ENCODE data around the gene SLC43A2.

- TF ChIP-seq, protein P1, sequence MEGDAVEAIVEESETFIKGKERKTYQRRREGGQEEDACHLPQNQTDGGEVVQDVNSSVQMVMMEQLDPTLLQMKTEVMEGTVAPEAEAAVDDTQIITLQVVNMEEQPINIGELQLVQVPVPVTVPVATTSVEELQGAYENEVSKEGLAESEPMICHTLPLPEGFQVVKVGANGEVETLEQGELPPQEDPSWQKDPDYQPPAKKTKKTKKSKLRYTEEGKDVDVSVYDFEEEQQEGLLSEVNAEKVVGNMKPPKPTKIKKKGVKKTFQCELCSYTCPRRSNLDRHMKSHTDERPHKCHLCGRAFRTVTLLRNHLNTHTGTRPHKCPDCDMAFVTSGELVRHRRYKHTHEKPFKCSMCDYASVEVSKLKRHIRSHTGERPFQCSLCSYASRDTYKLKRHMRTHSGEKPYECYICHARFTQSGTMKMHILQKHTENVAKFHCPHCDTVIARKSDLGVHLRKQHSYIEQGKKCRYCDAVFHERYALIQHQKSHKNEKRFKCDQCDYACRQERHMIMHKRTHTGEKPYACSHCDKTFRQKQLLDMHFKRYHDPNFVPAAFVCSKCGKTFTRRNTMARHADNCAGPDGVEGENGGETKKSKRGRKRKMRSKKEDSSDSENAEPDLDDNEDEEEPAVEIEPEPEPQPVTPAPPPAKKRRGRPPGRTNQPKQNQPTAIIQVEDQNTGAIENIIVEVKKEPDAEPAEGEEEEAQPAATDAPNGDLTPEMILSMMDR (IDR thresholded peaks at IDR 0.05) = peak; percentile 12 to 41 (median 26)
- TF ChIP-seq POLR2A (IDR thresholded peaks at IDR 0.05) = no peak
Measured at GRCh38 chr17:1561420-1562175, 67.0 kb downstream of the SLC43A2 start.

Data from right lobe of liver (tissue), 4 donors.